Trophoblast cell (in vitro differentiated cells and primary cell): ENCODE data around the gene RGS7.

Experiments used
- DNase-seq, 2 donors: peaks; one replicate each; pipeline ENCODE4 v3.0.0-alpha.2; 2016
- H2AFZ ChIP-seq: 2 replicates; pipeline ENCODE4 v1.6.1; 2013; ENCODE audit warnings: low read length, moderate library complexity, mild to moderate bottlenecking; ENCODE audit not compliant: insufficient read depth, poor library complexity
- H2AK5ac ChIP-seq: 2 replicates; pipeline ENCODE4 v1.6.1; 2013; ENCODE audit warnings: mild to moderate bottlenecking, low read length
- H2BK120ac ChIP-seq: 2 replicates; pipeline ENCODE4 v1.6.1; 2013; ENCODE audit warnings: low read length, mild to moderate bottlenecking, moderate library complexity; ENCODE audit not compliant: insufficient read depth, poor library complexity
- H2BK12ac ChIP-seq: 2 replicates; pipeline ENCODE4 v1.6.1; 2013; ENCODE audit warnings: mild to moderate bottlenecking, low read length, moderate library complexity
- H2BK5ac ChIP-seq: 2 replicates; pipeline ENCODE4 v1.6.1; 2013; ENCODE audit warnings: low read length, low read depth, moderate library complexity, mild to moderate bottlenecking; ENCODE audit not compliant: poor library complexity
- H3K14ac ChIP-seq: 2 replicates; pipeline ENCODE4 v1.6.1; 2013; ENCODE audit warnings: mild to moderate bottlenecking, low read length
- H3K18ac ChIP-seq: 2 replicates; pipeline ENCODE4 v1.6.1; 2013; ENCODE audit warnings: mild to moderate bottlenecking, low read length
- H3K23ac ChIP-seq: 2 replicates; pipeline ENCODE4 v1.6.1; 2013; ENCODE audit warnings: low read length
- H3K27ac ChIP-seq: 2 replicates; pipeline ENCODE4 v1.5.1; 2013; ENCODE audit warnings: low read depth, mild to moderate bottlenecking, inconsistent platforms, low read length, moderate library complexity
- H3K27me3 ChIP-seq: 2 replicates; pipeline ENCODE4 v1.6.1; 2013; ENCODE audit warnings: inconsistent platforms, mild to moderate bottlenecking, low read length, moderate library complexity; ENCODE audit not compliant: insufficient read depth
- H3K36me3 ChIP-seq, 2 experiments: 1 replicate in 1 of 2; 2 replicates in 1 of 2; pipeline ENCODE4 v1.6.1; 2013; ENCODE audit warnings: low read length in 2 of 2, mild to moderate bottlenecking in 2 of 2, moderate library complexity in 1 of 2; ENCODE audit not compliant: insufficient read depth in 2 of 2, control insufficient read depth in 1 of 2
- H3K4ac ChIP-seq: 2 replicates; pipeline ENCODE4 v1.6.1; 2013; ENCODE audit warnings: low read depth, mild to moderate bottlenecking, low read length, moderate library complexity
- H3K4me1 ChIP-seq, 2 experiments: 1 replicate in 1 of 2; 2 replicates in 1 of 2; pipeline ENCODE4 v1.6.1; 2013; ENCODE audit warnings: low read length in 2 of 2, mild to moderate bottlenecking in 2 of 2, moderate library complexity in 1 of 2; ENCODE audit not compliant: insufficient read depth in 2 of 2, control insufficient read depth in 1 of 2
- H3K4me2 ChIP-seq: 2 replicates; pipeline ENCODE4 v1.6.1; 2013; ENCODE audit warnings: inconsistent platforms, mild to moderate bottlenecking, low read length, moderate library complexity
- H3K4me3 ChIP-seq: 2 replicates; pipeline ENCODE4 v1.5.1; 2013; ENCODE audit warnings: mild to moderate bottlenecking, low read depth, low read length, inconsistent platforms
- H3K79me1 ChIP-seq: one replicate; pipeline ENCODE4 v1.6.1; 2013; ENCODE audit warnings: low read length
- H3K79me2 ChIP-seq: 2 replicates; pipeline ENCODE4 v1.6.1; 2013; ENCODE audit warnings: low read length, mild to moderate bottlenecking; ENCODE audit not compliant: control insufficient read depth, insufficient read depth, poor library complexity
- H3K9ac ChIP-seq: 2 replicates; pipeline ENCODE4 v1.6.1; 2013; ENCODE audit warnings: mild to moderate bottlenecking, low read length
- H3K9me3 ChIP-seq: 2 replicates; pipeline ENCODE4 v1.6.1; 2013; ENCODE audit warnings: low read depth, mild to moderate bottlenecking, control low read depth, inconsistent platforms, low read length; ENCODE audit not compliant: insufficient read depth
- H4K12ac ChIP-seq: 2 replicates; pipeline ENCODE4 v1.6.1; 2013; ENCODE audit warnings: low read depth, mild to moderate bottlenecking, low read length, moderate library complexity
- H4K8ac ChIP-seq: 2 replicates; pipeline ENCODE4 v1.6.1; 2013; ENCODE audit warnings: low read depth, mild to moderate bottlenecking, low read length, moderate library complexity
- H4K91ac ChIP-seq: one replicate; pipeline ENCODE4 v1.6.1; 2013; ENCODE audit warnings: low read depth, mild to moderate bottlenecking, low read length, moderate library complexity
- WGBS: extraction: QIAGEN DNeasy Blood & Tissue Kit; methylation state at CpG from one replicate; pipeline ENCODE4 v1.1.7; 2013; ENCODE audit warnings: missing lambda C conversion rate; ENCODE audit not compliant: insufficient read length, insufficient coverage; ENCODE audit errors: extremely low coverage; 5-methylcytosine and 5-hydroxymethylcytosine counted together

The RGS7 gene

DNA sequence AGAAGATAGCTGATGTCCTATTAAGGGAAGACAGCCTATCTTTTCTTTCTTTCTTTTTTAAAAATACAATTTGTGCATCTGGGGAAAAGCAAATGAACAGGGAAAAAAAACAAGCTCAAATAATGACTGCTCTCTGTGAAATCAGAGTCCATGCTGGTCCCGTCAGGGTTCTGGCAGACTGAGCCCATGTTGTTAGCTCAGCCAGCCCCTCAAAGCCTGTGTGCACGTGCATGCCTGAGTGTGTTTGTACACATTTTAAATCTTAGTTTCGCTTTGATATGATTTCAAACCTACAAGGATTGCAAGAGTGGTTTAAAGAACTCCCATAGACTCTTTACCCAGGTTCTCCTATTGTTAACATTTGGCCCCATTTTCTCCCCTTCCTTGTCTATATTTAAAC is 513.2 kb downstream of the RGS7 start:
- no peak overlapping the region for H2AFZ ChIP-seq
- no peak overlapping the region for H3K23ac ChIP-seq
- no peak overlapping the region for H4K8ac ChIP-seq
- no peak overlapping the region for H3K9ac ChIP-seq
- H3K4me2 ChIP-seq = no peak overlapping the region
- no peak overlapping the region for H3K4ac ChIP-seq
- no peaks in the 10 kb centered on the region for H3K36me3 ChIP-seq
- no peak for DNase-seq
- H2BK120ac ChIP-seq = no peak overlapping the region
- H2BK12ac ChIP-seq = no peak overlapping the region
- WGBS = no CpG with 5 or more reads among the region's 3 CpGs
- H4K91ac ChIP-seq = no peak overlapping the region
- H3K27me3 ChIP-seq = no peaks in the 10 kb centered on the region
- no peak overlapping the region for H3K18ac ChIP-seq
- no peak overlapping the region for H2AK5ac ChIP-seq
- no peaks in the 10 kb centered on the region for H3K9me3 ChIP-seq
- H3K14ac ChIP-seq = no peak overlapping the region
- no peaks in the 10 kb centered on the region for H3K79me1 ChIP-seq
- no peak overlapping the region for H2BK5ac ChIP-seq
- H4K12ac ChIP-seq = no peak overlapping the region
- H3K27ac ChIP-seq = no peak overlapping the region
- no peak overlapping the region for H3K4me3 ChIP-seq
- no peaks in the 10 kb centered on the region for H3K79me2 ChIP-seq
- no peaks in the 10 kb centered on the region for H3K4me1 ChIP-seq

- H3K14ac ChIP-seq = no peak overlapping the region
- no peaks in the 10 kb centered on the region for H3K4me1 ChIP-seq
- H3K27ac ChIP-seq = no peak overlapping the region
- H3K4ac ChIP-seq = no peak overlapping the region
- H3K27me3 ChIP-seq = no peaks in the 10 kb centered on the region
- DNase-seq = no peak
- no peaks in the 10 kb centered on the region for H3K36me3 ChIP-seq
- H3K9ac ChIP-seq = no peak overlapping the region
- H3K23ac ChIP-seq = no peak overlapping the region
- no peak overlapping the region for H4K8ac ChIP-seq
- H4K91ac ChIP-seq = no peak overlapping the region
- H3K79me2 ChIP-seq = no peaks in the 10 kb centered on the region
- no peaks in the 10 kb centered on the region for H3K79me1 ChIP-seq
- no peaks in the 10 kb centered on the region for H3K9me3 ChIP-seq
- H2BK5ac ChIP-seq = no peak overlapping the region
- WGBS = no CpG with 5 or more reads among the region's 1 CpG
- H2AK5ac ChIP-seq = no peak overlapping the region
- no peak overlapping the region for H2BK12ac ChIP-seq
- H3K4me2 ChIP-seq = no peak overlapping the region
- H3K4me3 ChIP-seq = no peak overlapping the region
- H2AFZ ChIP-seq = no peak overlapping the region
- no peak overlapping the region for H3K18ac ChIP-seq
- H2BK120ac ChIP-seq = no peak overlapping the region
- H4K12ac ChIP-seq = no peak overlapping the region
Measured at GRCh38 chr1:240836271-240836670, 520.7 kb downstream of the RGS7 start.

DNA sequence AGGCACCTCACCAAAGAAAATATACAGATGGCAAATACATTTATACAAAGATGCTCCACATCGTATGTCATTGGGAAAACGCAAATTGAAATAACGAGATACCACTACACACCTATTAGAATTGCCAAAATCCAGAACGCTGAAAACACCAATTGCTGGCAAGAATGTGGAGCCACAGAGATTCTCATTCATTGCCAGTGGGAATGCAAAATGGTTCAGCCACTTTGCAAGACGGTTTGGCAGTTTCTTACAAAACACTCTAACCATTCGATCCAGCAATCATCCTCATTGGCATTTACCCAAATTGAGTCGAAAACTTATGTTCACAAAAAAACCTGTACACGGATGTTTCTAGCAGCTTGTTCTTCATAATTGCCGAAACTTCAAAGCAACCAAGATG is 521.7 kb downstream of the RGS7 start:
- H3K18ac ChIP-seq = no peak overlapping the region

DNA sequence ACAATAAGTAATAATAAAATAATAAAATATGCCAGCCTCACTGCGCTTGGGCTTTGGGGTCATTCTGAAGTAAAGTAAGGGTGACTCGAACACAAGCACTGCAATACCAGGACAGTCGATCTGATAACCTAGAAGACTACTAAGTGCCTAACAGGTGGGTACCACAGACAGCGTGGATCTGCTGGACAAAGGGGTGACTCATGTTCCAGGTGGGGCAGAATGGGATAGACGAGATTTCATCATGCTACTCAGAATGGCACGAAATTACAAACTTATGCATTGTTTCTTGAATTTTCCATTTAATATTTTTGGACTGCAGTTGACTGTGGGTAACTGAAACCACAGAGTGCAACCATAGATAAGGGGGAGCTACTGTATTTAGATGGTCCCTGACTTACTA is 523.9 kb downstream of the RGS7 start:
- no peak overlapping the region for H3K4me3 ChIP-seq
- H3K27ac ChIP-seq = no peak overlapping the region
- H2AFZ ChIP-seq = no peak overlapping the region
- no peaks in the 10 kb centered on the region for H3K4me1 ChIP-seq
- no peak overlapping the region for H2BK5ac ChIP-seq
- H3K9me3 ChIP-seq = no peaks in the 10 kb centered on the region
- no peak overlapping the region for H3K18ac ChIP-seq
- no CpG with 5 or more reads among the region's 6 CpGs for WGBS
- no peaks in the 10 kb centered on the region for H3K79me2 ChIP-seq
- H3K27me3 ChIP-seq = no peaks in the 10 kb centered on the region
- no peak overlapping the region for H3K23ac ChIP-seq
- no peak overlapping the region for H3K4me2 ChIP-seq
- H3K79me1 ChIP-seq = no peaks in the 10 kb centered on the region
- no peak overlapping the region for H4K91ac ChIP-seq
- H3K14ac ChIP-seq = no peak overlapping the region
- H3K4ac ChIP-seq = no peak overlapping the region
- no peak overlapping the region for H3K9ac ChIP-seq
- DNase-seq = no peak
- H4K12ac ChIP-seq = no peak overlapping the region
- no peak overlapping the region for H2BK12ac ChIP-seq
- no peaks in the 10 kb centered on the region for H3K36me3 ChIP-seq
- no peak overlapping the region for H2BK120ac ChIP-seq
- H2AK5ac ChIP-seq = no peak overlapping the region
- no peak overlapping the region for H4K8ac ChIP-seq

More for the DNA sequence above, 521.7 kb downstream of the RGS7 start:
- H3K79me2 ChIP-seq = no peaks in the 10 kb centered on the region
- no peak overlapping the region for H2BK12ac ChIP-seq
- H4K12ac ChIP-seq = no peak overlapping the region
- no peak overlapping the region for H2BK5ac ChIP-seq
- H2AK5ac ChIP-seq = no peak overlapping the region
- H3K27ac ChIP-seq = no peak overlapping the region
- WGBS = no CpG with 5 or more reads among the region's 9 CpGs
- no peak overlapping the region for H3K4ac ChIP-seq
- no peak overlapping the region for H3K4me3 ChIP-seq
- no peak overlapping the region for H4K8ac ChIP-seq
- H2AFZ ChIP-seq = no peak overlapping the region
- no peaks in the 10 kb centered on the region for H3K36me3 ChIP-seq
- H3K9ac ChIP-seq = no peak overlapping the region
- H4K91ac ChIP-seq = no peak overlapping the region
- no peak overlapping the region for H2BK120ac ChIP-seq
- no peak overlapping the region for H3K14ac ChIP-seq
- no peaks in the 10 kb centered on the region for H3K27me3 ChIP-seq
- no peak for DNase-seq
- H3K9me3 ChIP-seq = no peaks in the 10 kb centered on the region
- no peak overlapping the region for H3K4me2 ChIP-seq
- no peak overlapping the region for H3K23ac ChIP-seq
- no peaks in the 10 kb centered on the region for H3K4me1 ChIP-seq
- no peaks in the 10 kb centered on the region for H3K79me1 ChIP-seq
